ENCODE results near the gene FOXO1.

Gene FOXO1

GRCh38 chr13:40639221-40639681 lies 27.2 kb downstream of the FOXO1 start:
- no peak overlapping the region for H3K4me3 Mint-ChIP-seq
- peak overlapping the region; percentile 90 for H3K27ac Mint-ChIP-seq
- DNase-seq (no peak), ATAC-seq (replicated peaks) (peak; percentile 40 to 43)
- no peaks in the 10 kb centered on the region for H3K27me3 Mint-ChIP-seq
- peaks cover 56 to 93% of the 10 kb centered on the region in 2 donors for H3K4me1 Mint-ChIP-seq
- H3K9me3 Mint-ChIP-seq: no peaks in the 10 kb centered on the region
- H3K36me3 Mint-ChIP-seq: peaks cover 10 to 39% of the 10 kb centered on the region in 2 donors

GRCh38 chr13:40637643-40638042 lies 28.8 kb downstream of the FOXO1 start:
- DNase-seq (peak; percentile 42), ATAC-seq (replicated peaks) (peak; percentile 89 to 90)
- Mint-ChIP-seq H3K27ac (peak overlapping the region; percentile 90), H3K4me3 (peak overlapping the region; percentile 68 to 73), H3K27me3 (no peaks in the 10 kb centered on the region), H3K4me1 (peaks cover 52 to 89% of the 10 kb centered on the region in 2 donors), H3K36me3 (peaks cover 12 to 38% of the 10 kb centered on the region in 2 donors), H3K9me3 (no peaks in the 10 kb centered on the region)

DNA sequence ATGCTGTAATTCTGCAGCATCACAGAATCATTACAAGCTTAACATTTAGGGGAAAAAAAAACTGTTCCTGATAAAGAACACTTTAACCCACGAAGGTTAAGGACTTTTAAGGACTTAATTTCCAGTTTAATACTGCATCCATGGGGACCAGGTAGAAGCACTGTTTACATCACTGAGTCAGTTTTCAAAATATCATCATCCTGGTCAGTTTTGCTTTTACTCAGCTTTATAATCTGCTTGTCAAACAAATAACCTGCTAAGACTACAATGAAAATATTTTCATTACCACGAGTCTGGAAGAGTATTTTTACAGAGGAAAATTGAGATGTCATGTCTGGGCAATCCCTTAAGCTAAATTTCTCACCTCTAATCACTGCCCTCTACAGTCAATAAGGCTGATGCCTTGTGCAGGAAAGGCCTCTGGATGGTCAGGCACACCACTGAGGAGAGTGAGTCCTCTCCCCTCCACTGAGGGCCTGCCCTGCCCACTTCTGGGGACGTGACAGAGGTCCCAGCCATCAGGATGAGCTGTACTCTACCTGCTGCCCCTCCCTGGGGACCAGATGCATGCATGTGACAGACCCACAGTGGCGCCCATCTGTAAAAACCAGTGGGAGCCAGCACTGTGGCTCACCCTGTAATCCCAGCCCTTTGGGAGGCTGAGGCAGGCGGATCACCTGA lies 31.0 kb downstream of the FOXO1 start:
- Mint-ChIP-seq H3K27ac (peak overlapping the region; percentile 92), H3K4me1 (peaks cover 53 to 91% of the 10 kb centered on the region in 2 donors), H3K27me3 (no peaks in the 10 kb centered on the region), H3K36me3 (peaks cover 14 to 34% of the 10 kb centered on the region in 2 donors), H3K4me3 (peak overlapping the region; percentile 57 to 59), H3K9me3 (peaks cover 0 to 2% of the 10 kb centered on the region in 2 donors)
- ATAC-seq (replicated peaks) (peak; percentile 15 to 22), DNase-seq (no peak)

DNA sequence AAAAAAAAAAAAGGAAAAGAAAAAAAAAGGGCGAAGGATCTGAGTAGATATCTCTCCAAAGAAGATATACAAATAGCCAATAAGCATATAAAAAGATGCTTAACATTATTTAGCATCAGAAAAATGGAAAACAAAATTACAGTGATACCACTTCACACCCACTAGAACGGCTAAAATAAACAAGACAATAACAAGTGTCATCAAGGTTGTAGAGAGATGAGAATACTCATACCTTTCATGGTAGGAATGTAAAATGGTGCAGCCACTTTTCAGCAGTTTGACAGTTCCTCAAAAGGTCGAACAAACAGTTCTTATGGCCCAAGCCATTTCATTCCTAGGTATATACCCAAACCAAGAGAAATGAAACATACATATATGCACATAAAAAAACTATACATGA lies 33.5 kb downstream of the FOXO1 start:
- peaks cover 44 to 90% of the 10 kb centered on the region in 2 donors for H3K4me1 Mint-ChIP-seq
- no peak for ATAC-seq (replicated peaks)
- no peaks in the 10 kb centered on the region for H3K27me3 Mint-ChIP-seq
- H3K27ac Mint-ChIP-seq: no peak overlapping the region
- DNase-seq: no peak
- H3K36me3 Mint-ChIP-seq: peaks cover 22 to 24% of the 10 kb centered on the region in 2 donors
- H3K4me3 Mint-ChIP-seq: no peak overlapping the region
- peaks cover 0 to 2% of the 10 kb centered on the region in 2 donors for H3K9me3 Mint-ChIP-seq

- H3K27ac Mint-ChIP-seq: peak overlapping the region; percentile 87
- no peak for ATAC-seq (replicated peaks)
These were observed 34.8 kb downstream of the FOXO1 start for GRCh38 chr13:40631605-40632004.

DNA sequence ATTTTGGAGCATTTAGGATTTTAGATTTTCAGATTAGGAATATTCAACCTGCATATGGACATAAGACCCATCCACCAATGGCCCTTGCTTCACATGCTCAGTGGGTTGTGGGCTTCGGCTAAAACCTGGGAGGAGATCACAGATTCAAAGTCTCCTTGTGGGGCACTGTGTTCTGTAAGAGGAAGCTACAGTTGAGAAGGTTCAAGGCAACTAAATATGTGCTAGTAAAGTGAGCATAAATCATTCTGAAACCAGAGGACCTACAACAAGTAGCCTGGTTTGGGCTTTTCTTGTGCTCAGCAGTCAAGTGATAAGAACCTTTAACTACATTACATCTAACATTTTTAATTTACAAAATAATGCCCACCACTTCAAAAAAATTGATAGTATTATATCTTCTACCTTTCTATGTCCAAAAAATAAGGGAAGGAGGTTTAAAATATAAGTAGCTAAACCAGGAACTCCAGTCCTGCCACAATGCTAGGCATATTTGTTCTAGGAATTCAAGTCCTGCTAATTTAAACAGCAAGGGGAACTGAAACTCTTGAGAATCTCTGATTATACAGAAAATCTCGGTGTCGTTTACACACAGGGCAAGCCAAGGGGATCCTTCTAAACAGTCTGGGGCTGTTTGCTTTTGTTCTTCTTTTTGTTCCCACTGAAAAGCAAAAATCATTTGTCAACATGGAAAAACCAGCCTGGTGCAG lies 36.6 kb downstream of the FOXO1 start:
- Mint-ChIP-seq H3K9me3 (peaks cover 0 to 2% of the 10 kb centered on the region in 2 donors), H3K27me3 (no peaks in the 10 kb centered on the region), H3K4me3 (peak overlapping the region; percentile 39 to 63), H3K27ac (peak overlapping the region; percentile 38), H3K4me1 (peaks cover 39 to 88% of the 10 kb centered on the region in 2 donors), H3K36me3 (peaks cover 29% of the 10 kb centered on the region in 2 donors)
- ATAC-seq (replicated peaks): peak; percentile 90 to 91
- no peak for DNase-seq

More at GRCh38 chr13:40631605-40632004, 34.8 kb downstream of the FOXO1 start:
- Mint-ChIP-seq H3K27me3 (no peaks in the 10 kb centered on the region), H3K4me3 (peak overlapping the region; percentile 47 to 56), H3K4me1 (peaks cover 43 to 90% of the 10 kb centered on the region in 2 donors), H3K36me3 (peaks cover 30 to 33% of the 10 kb centered on the region in 2 donors), H3K9me3 (peaks cover 0 to 2% of the 10 kb centered on the region in 2 donors)
- no peak for DNase-seq

- no peak overlapping the region for H3K4me3 Mint-ChIP-seq
- ATAC-seq (replicated peaks) (no peak), DNase-seq (no peak)
- H3K36me3 Mint-ChIP-seq: peaks cover 25 to 31% of the 10 kb centered on the region in 2 donors
- H3K9me3 Mint-ChIP-seq: peaks cover 0 to 2% of the 10 kb centered on the region in 2 donors
- H3K27ac Mint-ChIP-seq: peak overlapping the region; percentile 52
- H3K4me1 Mint-ChIP-seq: peaks cover 41 to 85% of the 10 kb centered on the region in 2 donors
- H3K27me3 Mint-ChIP-seq: no peaks in the 10 kb centered on the region
These were observed 39.5 kb downstream of the FOXO1 start for GRCh38 chr13:40626977-40627376.

GRCh38 chr13:40626561-40626960 lies 39.9 kb downstream of the FOXO1 start:
- Mint-ChIP-seq H3K27me3 (no peaks in the 10 kb centered on the region), H3K4me1 (peaks cover 39 to 81% of the 10 kb centered on the region in 2 donors), H3K4me3 (peak overlapping the region; percentile 36 to 54), H3K36me3 (peaks cover 24 to 29% of the 10 kb centered on the region in 2 donors), H3K27ac (peak overlapping the region; percentile 22), H3K9me3 (peaks cover 0 to 1% of the 10 kb centered on the region in 2 donors)
- DNase-seq (no peak), ATAC-seq (replicated peaks) (peak; percentile 50 to 55)

DNA sequence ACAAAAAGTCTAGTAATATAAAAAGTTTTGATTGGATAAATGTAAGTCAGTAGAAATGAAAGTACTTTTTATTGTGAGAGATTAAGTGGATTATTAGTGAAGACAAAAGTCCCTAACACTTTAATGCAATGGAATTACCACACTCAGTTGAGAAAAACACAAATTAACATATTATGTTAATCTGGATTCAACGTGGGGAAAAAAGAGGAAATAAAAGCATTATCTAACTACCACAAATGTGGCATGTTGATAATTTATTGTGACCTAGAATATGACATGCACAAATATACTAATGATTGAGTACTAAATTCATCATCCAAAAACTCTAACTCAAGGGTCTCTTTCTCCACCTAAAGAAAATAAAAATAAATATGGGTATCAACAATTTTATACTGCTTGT lies 41.5 kb downstream of the FOXO1 start:
- Mint-ChIP-seq H3K27me3 (no peaks in the 10 kb centered on the region), H3K4me1 (peaks cover 33 to 77% of the 10 kb centered on the region in 2 donors), H3K9me3 (no peaks in the 10 kb centered on the region), H3K4me3 (no peak overlapping the region), H3K27ac (no peak overlapping the region), H3K36me3 (peaks cover 28 to 35% of the 10 kb centered on the region in 2 donors)
- DNase-seq (no peak), ATAC-seq (replicated peaks) (peak; percentile 20 to 39)

DNA sequence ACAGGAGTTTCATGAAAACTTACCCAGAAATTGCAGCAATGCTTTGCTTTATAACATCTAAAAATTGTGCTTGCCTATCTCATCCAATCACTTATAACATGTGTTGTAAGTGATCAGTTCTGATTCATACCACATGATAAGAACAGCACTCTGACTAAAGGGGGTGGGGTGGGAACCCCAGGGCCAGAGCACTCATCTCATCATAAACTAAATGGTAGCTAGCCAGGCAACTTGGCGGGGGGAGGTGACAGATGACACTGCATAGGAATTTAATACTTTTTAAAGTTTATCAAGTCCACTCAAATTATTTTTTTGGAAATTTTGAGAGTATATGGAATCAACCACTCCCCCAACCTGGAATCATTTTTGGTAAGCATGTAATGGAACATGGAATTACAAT lies 42.1 kb downstream of the FOXO1 start:
- Mint-ChIP-seq H3K27ac (no peak overlapping the region), H3K4me3 (peak overlapping the region in 1 of 2 donors; percentile 16), H3K36me3 (peaks cover 31 to 41% of the 10 kb centered on the region in 2 donors), H3K27me3 (no peaks in the 10 kb centered on the region), H3K9me3 (no peaks in the 10 kb centered on the region), H3K4me1 (peaks cover 39 to 77% of the 10 kb centered on the region in 2 donors)
- no peak for DNase-seq
- peak; percentile 41 to 44 for ATAC-seq (replicated peaks)

- Mint-ChIP-seq H3K36me3 (peaks cover 30 to 43% of the 10 kb centered on the region in 2 donors), H3K27me3 (no peaks in the 10 kb centered on the region), H3K27ac (no peak overlapping the region), H3K4me3 (no peak overlapping the region), H3K4me1 (peaks cover 43 to 79% of the 10 kb centered on the region in 2 donors), H3K9me3 (no peaks in the 10 kb centered on the region)
- no peak for ATAC-seq (replicated peaks)
- DNase-seq: no peak
These were observed 43.7 kb downstream of the FOXO1 start for GRCh38 chr13:40622761-40623160.

DNA sequence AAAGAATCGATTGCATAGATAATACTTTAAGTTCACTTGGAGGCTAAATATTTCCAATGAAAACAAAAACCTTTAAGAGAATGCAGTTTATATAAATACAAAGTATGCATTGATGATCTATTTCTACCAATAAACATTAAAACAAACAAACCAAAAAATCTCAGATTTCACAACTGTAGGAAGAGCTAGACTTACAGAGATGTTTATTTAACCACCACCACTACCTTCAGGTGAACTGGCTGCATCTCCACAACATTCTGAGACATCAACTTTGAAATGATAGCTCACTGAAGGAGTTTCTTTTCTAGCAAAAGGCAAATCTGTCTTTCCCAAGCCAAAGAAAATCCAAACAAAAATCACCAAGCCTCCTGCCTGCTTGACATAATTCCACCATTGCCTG lies 44.2 kb downstream of the FOXO1 start:
- H3K9me3 Mint-ChIP-seq: no peaks in the 10 kb centered on the region
- DNase-seq (no peak), ATAC-seq (replicated peaks) (no peak)
- H3K4me3 Mint-ChIP-seq: no peak overlapping the region
- H3K27ac Mint-ChIP-seq: no peak overlapping the region
- H3K27me3 Mint-ChIP-seq: no peaks in the 10 kb centered on the region
- peaks cover 45 to 79% of the 10 kb centered on the region in 2 donors for H3K4me1 Mint-ChIP-seq
- H3K36me3 Mint-ChIP-seq: peaks cover 26 to 45% of the 10 kb centered on the region in 2 donors

DNA sequence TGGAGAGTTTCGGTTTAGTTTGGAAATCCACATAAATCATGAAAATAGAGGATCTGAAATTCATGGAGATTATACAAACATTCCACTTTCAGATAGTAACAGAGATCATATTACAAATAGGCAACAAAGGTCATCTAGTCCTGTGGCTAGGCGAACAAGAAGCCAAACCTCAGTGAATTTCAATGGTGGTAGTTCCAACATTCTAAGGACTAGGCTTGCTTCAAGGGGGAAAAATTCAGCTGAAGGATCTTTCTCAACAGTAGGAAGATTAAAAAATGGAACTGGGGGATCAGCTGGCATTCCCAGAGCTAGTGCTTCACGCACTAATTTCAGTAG lies 47.0 kb downstream of the FOXO1 start:
- Mint-ChIP-seq H3K27me3 (no peaks in the 10 kb centered on the region), H3K9me3 (no peaks in the 10 kb centered on the region), H3K27ac (peak overlapping the region; percentile 59), H3K4me3 (peak overlapping the region; percentile 19 to 42), H3K36me3 (peaks cover 33 to 45% of the 10 kb centered on the region in 2 donors), H3K4me1 (peaks cover 57 to 85% of the 10 kb centered on the region in 2 donors)
- ATAC-seq (replicated peaks) (peak; percentile 11 to 36), DNase-seq (no peak)

DNA sequence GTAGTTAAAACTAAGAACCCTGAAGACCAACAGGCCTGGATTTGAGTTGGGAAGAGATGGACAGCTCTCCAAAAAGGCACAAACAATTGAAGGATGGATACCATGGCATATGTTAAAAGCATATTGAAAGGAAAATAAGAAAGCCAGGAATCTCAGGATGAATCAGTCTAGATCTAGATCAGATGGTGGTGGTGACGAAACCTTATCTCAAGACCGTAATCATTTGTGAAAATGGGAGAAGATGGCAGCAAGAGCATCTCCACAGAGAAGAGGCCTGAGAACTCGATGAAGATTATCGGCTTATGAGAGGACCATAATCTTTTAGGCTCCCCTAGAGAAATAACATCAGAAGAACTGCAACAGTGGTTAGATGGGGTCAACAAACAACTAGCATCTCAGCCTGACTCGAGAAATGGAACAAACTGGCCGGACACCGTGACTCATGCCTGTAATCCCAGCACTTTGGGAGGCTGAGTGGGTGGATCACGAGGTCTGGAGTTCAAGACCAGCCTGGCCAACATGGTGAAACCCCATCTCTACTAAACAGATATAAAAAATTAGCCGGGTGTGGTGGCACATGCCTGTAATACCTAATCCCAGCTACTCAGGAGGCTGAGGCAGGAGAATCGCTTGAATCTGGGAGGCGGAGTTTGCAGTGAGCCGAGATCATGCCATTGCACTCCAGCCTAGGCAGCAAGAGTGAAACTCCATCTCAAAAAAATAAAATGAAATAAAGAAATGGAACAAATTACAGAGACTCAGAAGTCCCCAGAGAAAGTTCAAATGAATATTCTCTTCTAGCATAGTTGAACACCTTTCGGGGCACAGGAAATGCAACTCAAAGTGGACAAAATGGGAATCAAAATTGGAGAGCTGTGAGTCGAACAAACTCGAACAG lies 47.6 kb downstream of the FOXO1 start:
- Mint-ChIP-seq H3K27me3 (no peaks in the 10 kb centered on the region), H3K36me3 (peaks cover 33 to 45% of the 10 kb centered on the region in 2 donors), H3K4me1 (peaks cover 59 to 88% of the 10 kb centered on the region in 2 donors), H3K27ac (peak overlapping the region; percentile 43), H3K9me3 (no peaks in the 10 kb centered on the region), H3K4me3 (peak overlapping the region; percentile 22 to 42)
- DNase-seq (no peak), ATAC-seq (replicated peaks) (peak; percentile 33 to 45)

Measured in stimulated activated naive B cell treated with anti-CD40 and anti-IgM and Interleukin-4, amounts not matched to agents 10 μg/mL and 1 μg/mL and 100 μg/mL, for 72 hours (primary cell).